ENCODE measurements around the gene PPL. TPM values are rescaled to one million over a fixed set of nuclear protein-coding genes. Genes with fewer than 3 reads are reported as not detected.
A peak's percentile ranks its signal among the peaks of the same experiment; 100 is the strongest.

PPL gene
- total and polyA plus RNA-seq, 2 experiments from 2014 or later: 32.8 to 44.5 TPM

- H3K27me3 ChIP-seq: no peaks in the 10 kb centered on the region
Observed at GRCh38 chr16:4884209-4884608, 52.7 kb downstream of the PPL start.

GRCh38 chr16:4883501-4883900, 53.4 kb downstream of the PPL start:
- TF ChIP-seq CTCF (IDR thresholded peaks at IDR 0.05; ENCODE audit: poor library complexity) (no peak), EZH2 (IDR thresholded peaks at IDR 0.05; ENCODE audit: borderline replicate concordance) (no peak), EZH2phosphoT487 (IDR thresholded peaks at IDR 0.05; ENCODE audit: low read depth, severe bottlenecking, unreplicated experiment) (no peak)
- WGBS (ENCODE audit: low lambda C conversion rate, missing lambda C conversion rate): 98% methylated on average over 25 of the region's 25 CpGs
- no peak for DNase-seq (ENCODE audit: low spot score)
- no peaks in the 10 kb centered on the region for H3K27me3 ChIP-seq
- H3K4me1 ChIP-seq (ENCODE audit: insufficient read depth): peaks cover 10% of the 10 kb centered on the region
- H3K9me2 ChIP-seq (replicated peaks; ENCODE audit: insufficient read depth): no peaks in the 10 kb centered on the region
- H3K9me3 ChIP-seq (ENCODE audit: low read depth): no peaks in the 10 kb centered on the region
- H4K20me1 ChIP-seq (ENCODE audit: insufficient read depth, poor library complexity, severe bottlenecking): peaks cover 4% of the 10 kb centered on the region
- H3K4me3 ChIP-seq: no peak overlapping the region
- peaks cover 2% of the 10 kb centered on the region for H3K36me3 ChIP-seq (replicated peaks; ENCODE audit: insufficient read depth, low read depth)
- no peak overlapping the region for H3K4me2 ChIP-seq
- no peaks in the 10 kb centered on the region for H3K79me2 ChIP-seq
- no peak overlapping the region for H3K27ac ChIP-seq
- H2AFZ ChIP-seq: no peak overlapping the region

More at GRCh38 chr16:4884209-4884608, 52.7 kb downstream of the PPL start:
- H3K9me3 ChIP-seq (ENCODE audit: low read depth): no peaks in the 10 kb centered on the region
- peaks cover 2% of the 10 kb centered on the region for H3K36me3 ChIP-seq (replicated peaks; ENCODE audit: insufficient read depth, low read depth)
- no peaks in the 10 kb centered on the region for H3K9me2 ChIP-seq (replicated peaks; ENCODE audit: insufficient read depth)
- no peak overlapping the region for H3K4me3 ChIP-seq
- H3K27ac ChIP-seq: no peak overlapping the region
- H3K4me2 ChIP-seq: no peak overlapping the region
- H4K20me1 ChIP-seq (ENCODE audit: insufficient read depth, poor library complexity, severe bottlenecking): peaks cover 4% of the 10 kb centered on the region
- no peak overlapping the region for H2AFZ ChIP-seq
- DNase-seq (ENCODE audit: low spot score): no peak
- H3K4me1 ChIP-seq (ENCODE audit: insufficient read depth): peaks cover 10% of the 10 kb centered on the region
- no peak for TF ChIP-seq EZH2 (IDR thresholded peaks at IDR 0.05; ENCODE audit: borderline replicate concordance)
- no peak for TF ChIP-seq CTCF (IDR thresholded peaks at IDR 0.05; ENCODE audit: poor library complexity)
- no peak for TF ChIP-seq EZH2phosphoT487 (IDR thresholded peaks at IDR 0.05; ENCODE audit: low read depth, severe bottlenecking, unreplicated experiment)
- 98% methylated on average over 33 of the region's 34 CpGs for WGBS (ENCODE audit: low lambda C conversion rate, missing lambda C conversion rate)
- no peaks in the 10 kb centered on the region for H3K79me2 ChIP-seq

- Histone ChIP-seq H3K4me2 (peak overlapping the region; percentile 50), H3K4me3 (no peak overlapping the region), H3K79me2 (no peaks in the 10 kb centered on the region), H3K36me3 (replicated peaks; ENCODE audit: insufficient read depth, low read depth) (peaks cover 2% of the 10 kb centered on the region), H2AFZ (no peak overlapping the region), H3K9me2 (replicated peaks; ENCODE audit: insufficient read depth) (no peaks in the 10 kb centered on the region), H3K27me3 (no peaks in the 10 kb centered on the region), H3K27ac (peak overlapping the region; percentile 70), H4K20me1 (ENCODE audit: insufficient read depth, poor library complexity, severe bottlenecking) (peaks cover 4% of the 10 kb centered on the region), H3K9me3 (ENCODE audit: low read depth) (no peaks in the 10 kb centered on the region), H3K4me1 (ENCODE audit: insufficient read depth) (peaks cover 10% of the 10 kb centered on the region)
- no peak for TF ChIP-seq EZH2phosphoT487 (IDR thresholded peaks at IDR 0.05; ENCODE audit: low read depth, severe bottlenecking, unreplicated experiment)
- no peak for TF ChIP-seq EZH2 (IDR thresholded peaks at IDR 0.05; ENCODE audit: borderline replicate concordance)
- no peak for TF ChIP-seq CTCF (IDR thresholded peaks at IDR 0.05; ENCODE audit: poor library complexity)
- DNase-seq (ENCODE audit: low spot score): peak; percentile 52
- 72% methylated on average over 11 of the region's 11 CpGs for WGBS (ENCODE audit: low lambda C conversion rate, missing lambda C conversion rate)
Observed at GRCh38 chr16:4882633-4883285, 54.2 kb downstream of the PPL start.

Measured in hepatocyte (in vitro differentiated cells).